NCI-H1694 treated with DMSO at 0.1 percent for 48 hours (cell line): Measurements from ENCODE around the gene FDXACB1.
"Not testable (repeated sequence)": the region's sequence is repeated elsewhere in the genome, so short reads cannot be mapped to it uniquely, and the experiment has no call there.

Experiments
- DNase-seq: peaks from one replicate; lab custom pipeline; 2025; lab: John Stamatoyannopoulos, UW

FDXACB1 gene

GRCh38 chr11:111909378-111909777, 30.4 kb upstream of the FDXACB1 start:
- DNase-seq = no peak

GRCh38 chr11:111908639-111909305, 29.8 kb upstream of the FDXACB1 start:
- no peak for DNase-seq

GRCh38 chr11:111906680-111907079, 27.7 kb upstream of the FDXACB1 start:
- DNase-seq = no peak

GRCh38 chr11:111905411-111905810, 26.4 kb upstream of the FDXACB1 start:
- DNase-seq = no peak

- no peak for DNase-seq
Measured at GRCh38 chr11:111886844-111887243, 7.9 kb upstream of the FDXACB1 start.

GRCh38 chr11:111886032-111886431, 7.1 kb upstream of the FDXACB1 start:
- no peak for DNase-seq

GRCh38 chr11:111885053-111885452, 6.1 kb upstream of the FDXACB1 start:
- not testable (repeated sequence) for DNase-seq

- DNase-seq = no peak
Measured at GRCh38 chr11:111882202-111882601, 3.2 kb upstream of the FDXACB1 start.

GRCh38 chr11:111879637-111879960, 634 bp upstream of the FDXACB1 start:
- no peak for DNase-seq

- no peak for DNase-seq
Measured at GRCh38 chr11:111878385-111878848, 548 bp downstream of the FDXACB1 start.

- DNase-seq = no peak
Measured at GRCh38 chr11:111871693-111872161, 7.2 kb downstream of the FDXACB1 start.

- DNase-seq = peak; percentile 15
Measured at GRCh38 chr11:111870886-111871692, 7.9 kb downstream of the FDXACB1 start, which contains the start of gene ALG9. ALG9 (minus strand) TSS chr11:111871581; CDS start chr11:111871482, 99 bp downstream.

- DNase-seq = no peak
Measured at GRCh38 chr11:111870522-111870885, 8.5 kb downstream of the FDXACB1 start.

- DNase-seq = no peak
Measured at GRCh38 chr11:111870113-111870512, 8.9 kb downstream of the FDXACB1 start.

GRCh38 chr11:111860257-111860656, 18.7 kb downstream of the FDXACB1 start:
- DNase-seq = no peak

- no peak for DNase-seq
Measured at GRCh38 chr11:111855506-111855905, 23.5 kb downstream of the FDXACB1 start.

GRCh38 chr11:111852103-111852502, 26.9 kb downstream of the FDXACB1 start:
- DNase-seq = no peak

GRCh38 chr11:111851636-111852035, 27.3 kb downstream of the FDXACB1 start:
- no peak for DNase-seq

GRCh38 chr11:111851067-111851466, 27.9 kb downstream of the FDXACB1 start:
- no peak for DNase-seq

GRCh38 chr11:111849631-111850030, 29.3 kb downstream of the FDXACB1 start:
- DNase-seq = no peak

- no peak for DNase-seq
Measured at GRCh38 chr11:111846636-111847035, 32.3 kb downstream of the FDXACB1 start.

GRCh38 chr11:111846063-111846462, 32.9 kb downstream of the FDXACB1 start:
- DNase-seq = no peak

- DNase-seq = no peak
Measured at GRCh38 chr11:111845276-111846028, 33.5 kb downstream of the FDXACB1 start.
